ENCODE data around the gene NPRL2. TPM values are rescaled to one million over a fixed set of nuclear protein-coding genes. Genes with fewer than 3 reads are reported as not detected.

The NPRL2 gene
- total RNA-seq, 1 experiment from 2014 or later: 21.0 TPM

DNA sequence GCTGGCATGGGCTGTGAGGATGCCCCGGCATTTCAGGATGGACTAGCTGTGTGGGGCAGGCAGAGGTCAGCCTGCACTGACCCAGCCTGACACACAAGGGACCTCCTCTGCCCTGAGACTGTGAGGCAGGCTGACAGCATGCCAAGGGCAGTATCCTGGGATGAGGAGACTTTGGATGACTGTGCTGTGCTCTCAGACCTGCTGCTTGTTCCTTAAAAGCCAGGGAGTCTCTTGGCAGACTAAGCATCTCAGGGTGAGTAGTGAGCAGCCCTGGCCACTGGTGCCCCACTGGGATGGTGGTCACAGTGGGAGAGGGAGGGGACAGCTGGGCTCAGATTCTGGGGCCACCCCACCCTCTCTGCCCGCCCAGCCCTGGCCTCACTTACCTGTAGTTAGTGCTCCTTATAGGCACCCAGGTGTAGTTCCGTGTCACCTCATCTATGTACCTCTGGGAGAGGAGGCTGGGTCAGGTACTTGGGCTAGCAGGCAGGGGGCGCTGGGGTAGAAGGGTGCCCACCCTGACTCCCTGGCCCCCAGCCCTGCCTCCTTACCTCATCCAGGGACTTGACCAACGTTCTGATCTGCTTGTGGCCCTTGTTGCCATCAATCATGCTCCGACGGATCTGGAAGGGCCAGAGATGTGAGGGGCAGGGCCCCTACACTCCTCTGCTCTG is 24.8 kb upstream of the NPRL2 start:
- Mint-ChIP-seq H3K9me3 (ENCODE audit: low read depth, unreplicated experiment) (no peaks in the 10 kb centered on the region), H3K27ac (ENCODE audit: unreplicated experiment) (no peak overlapping the region), H3K4me1 (ENCODE audit: low read depth, unreplicated experiment) (no peaks in the 10 kb centered on the region), H3K27me3 (ENCODE audit: unreplicated experiment) (peaks cover 84% of the 10 kb centered on the region), H3K36me3 (ENCODE audit: insufficient read depth, unreplicated experiment) (no peaks in the 10 kb centered on the region), H3K4me3 (ENCODE audit: low read depth, unreplicated experiment) (no peak overlapping the region)
- TF ChIP-seq, protein P1, sequence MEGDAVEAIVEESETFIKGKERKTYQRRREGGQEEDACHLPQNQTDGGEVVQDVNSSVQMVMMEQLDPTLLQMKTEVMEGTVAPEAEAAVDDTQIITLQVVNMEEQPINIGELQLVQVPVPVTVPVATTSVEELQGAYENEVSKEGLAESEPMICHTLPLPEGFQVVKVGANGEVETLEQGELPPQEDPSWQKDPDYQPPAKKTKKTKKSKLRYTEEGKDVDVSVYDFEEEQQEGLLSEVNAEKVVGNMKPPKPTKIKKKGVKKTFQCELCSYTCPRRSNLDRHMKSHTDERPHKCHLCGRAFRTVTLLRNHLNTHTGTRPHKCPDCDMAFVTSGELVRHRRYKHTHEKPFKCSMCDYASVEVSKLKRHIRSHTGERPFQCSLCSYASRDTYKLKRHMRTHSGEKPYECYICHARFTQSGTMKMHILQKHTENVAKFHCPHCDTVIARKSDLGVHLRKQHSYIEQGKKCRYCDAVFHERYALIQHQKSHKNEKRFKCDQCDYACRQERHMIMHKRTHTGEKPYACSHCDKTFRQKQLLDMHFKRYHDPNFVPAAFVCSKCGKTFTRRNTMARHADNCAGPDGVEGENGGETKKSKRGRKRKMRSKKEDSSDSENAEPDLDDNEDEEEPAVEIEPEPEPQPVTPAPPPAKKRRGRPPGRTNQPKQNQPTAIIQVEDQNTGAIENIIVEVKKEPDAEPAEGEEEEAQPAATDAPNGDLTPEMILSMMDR (IDR thresholded peaks at IDR 0.05; ENCODE audit: unreplicated experiment): no peak
- intact Hi-C loops (cut with micrococcal nuclease; ENCODE audit: unreplicated experiment): loop anchor here (10.0 kb wide), 1 partner anchor 49 kb away; no protein-coding TSS in a partner anchor
- BruUV-seq (replicated peaks): no TSS peak
- DNase-seq: peak; percentile 18
- CTCF ChIA-PET: no interaction called here

GRCh38 chr3:50374363-50375257 is 24.0 kb upstream of the NPRL2 start:
- Mint-ChIP-seq H3K4me1 (ENCODE audit: low read depth, unreplicated experiment) (no peaks in the 10 kb centered on the region), H3K36me3 (ENCODE audit: insufficient read depth, unreplicated experiment) (no peaks in the 10 kb centered on the region), H3K27me3 (ENCODE audit: unreplicated experiment) (peaks cover 84% of the 10 kb centered on the region), H3K9me3 (ENCODE audit: low read depth, unreplicated experiment) (no peaks in the 10 kb centered on the region), H3K27ac (ENCODE audit: unreplicated experiment) (no peak overlapping the region), H3K4me3 (ENCODE audit: low read depth, unreplicated experiment) (no peak overlapping the region)
- no TSS peak for BruUV-seq (replicated peaks)
- no peak for DNase-seq
- CTCF ChIA-PET: interaction anchor here (0.6 kb wide), 1 partner anchor 10 kb away, joined by 3 read pairs; no protein-coding TSS in a partner anchor
- intact Hi-C loops (cut with micrococcal nuclease; ENCODE audit: unreplicated experiment): loop anchor here (10.0 kb wide), 1 partner anchor 50 kb away; no protein-coding TSS in a partner anchor
- TF ChIP-seq, protein P1 (IDR thresholded peaks at IDR 0.05; ENCODE audit: unreplicated experiment): no peak

GRCh38 chr3:50373146-50374051 is 22.8 kb upstream of the NPRL2 start:
- Mint-ChIP-seq H3K4me1 (ENCODE audit: low read depth, unreplicated experiment) (no peaks in the 10 kb centered on the region), H3K27me3 (ENCODE audit: unreplicated experiment) (peaks cover 84% of the 10 kb centered on the region), H3K36me3 (ENCODE audit: insufficient read depth, unreplicated experiment) (no peaks in the 10 kb centered on the region), H3K9me3 (ENCODE audit: low read depth, unreplicated experiment) (no peaks in the 10 kb centered on the region), H3K4me3 (ENCODE audit: low read depth, unreplicated experiment) (no peak overlapping the region), H3K27ac (ENCODE audit: unreplicated experiment) (no peak overlapping the region)
- TF ChIP-seq, protein P1 (IDR thresholded peaks at IDR 0.05; ENCODE audit: unreplicated experiment): no peak
- DNase-seq: no peak
- intact Hi-C loops (cut with micrococcal nuclease; ENCODE audit: unreplicated experiment): loop anchor here (10.0 kb wide), 1 partner anchor 51 kb away; no protein-coding TSS in a partner anchor
- CTCF ChIA-PET: no interaction called here
- no TSS peak for BruUV-seq (replicated peaks)

DNA sequence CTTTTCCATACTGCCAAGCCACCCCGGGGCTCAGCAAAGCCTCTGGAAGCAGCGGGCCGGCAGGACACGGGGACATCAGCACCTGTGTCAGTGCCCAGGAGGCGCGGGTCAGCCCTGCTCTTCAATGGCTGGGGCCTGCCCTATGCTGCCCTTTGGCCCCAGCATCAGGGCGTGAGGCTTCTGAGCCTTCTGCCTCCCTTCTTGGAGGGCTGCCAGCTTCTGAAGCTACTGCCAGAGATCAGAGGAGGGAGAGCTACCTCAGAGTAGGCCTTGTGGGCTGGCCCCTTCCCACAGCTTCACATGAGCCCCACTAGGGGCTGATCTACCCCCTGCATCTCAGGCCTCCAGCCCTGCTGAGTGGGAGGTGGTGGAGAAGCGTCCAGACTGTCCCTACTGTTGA is 21.8 kb upstream of the NPRL2 start:
- no TSS peak for BruUV-seq (replicated peaks)
- no peak for DNase-seq
- no peaks in the 10 kb centered on the region for H3K4me1 Mint-ChIP-seq (ENCODE audit: low read depth, unreplicated experiment)
- H3K27me3 Mint-ChIP-seq (ENCODE audit: unreplicated experiment): peaks cover 80% of the 10 kb centered on the region
- H3K27ac Mint-ChIP-seq (ENCODE audit: unreplicated experiment): no peak overlapping the region
- TF ChIP-seq, protein P1 (IDR thresholded peaks at IDR 0.05; ENCODE audit: unreplicated experiment): no peak
- CTCF ChIA-PET: no interaction called here
- H3K4me3 Mint-ChIP-seq (ENCODE audit: low read depth, unreplicated experiment): no peak overlapping the region
- H3K9me3 Mint-ChIP-seq (ENCODE audit: low read depth, unreplicated experiment): no peaks in the 10 kb centered on the region
- intact Hi-C loops (cut with micrococcal nuclease; ENCODE audit: unreplicated experiment): loop anchor here (10.0 kb wide), 1 partner anchor 52 kb away; no protein-coding TSS in a partner anchor
- H3K36me3 Mint-ChIP-seq (ENCODE audit: insufficient read depth, unreplicated experiment): peaks cover under 1% of the 10 kb centered on the region
